Activated CD8-positive, alpha-beta T cell treated with anti-CD3 and anti-CD28 coated beads, Interleukin-2, amount 10 ng/mL, durations not matched to agents 7 days and 5 days (primary cell): Measurements from ENCODE around the gene RPL10. TPM values are rescaled to one million over a fixed set of nuclear protein-coding genes. Genes with fewer than 3 reads are reported as not detected.

Source experiments
- ATAC-seq: fragments of 150-1000 bp; cut with Tn5 transposase; one replicate; pipeline ENCODE4 v1.10.0; 2021; ENCODE audit warnings: moderate library complexity
- CTCF ChIA-PET: fragments of 350-600 bp; sonication (Branson Sonifier 250); formaldehyde crosslinking; loops from one replicate; lab custom pipeline; 2021; ENCODE audit warnings: antibody characterized with exemption; lab: Charles Lee
- POLR2A ChIA-PET: fragments of 350-600 bp; sonication (Branson Sonifier 250); formaldehyde crosslinking; loops from one replicate; lab custom pipeline; 2021; ENCODE audit warnings: antibody characterized with exemption; lab: Charles Lee
- DNase-seq: peaks from one replicate; pipeline ENCODE4 v3.0.0-alpha.2; 2020
- H3K27ac Mint-ChIP-seq: one replicate; pipeline ENCODE4 v1.8.0; 2021; ENCODE audit warnings: mild to moderate bottlenecking, mixed read lengths
- H3K27me3 Mint-ChIP-seq: one replicate; pipeline ENCODE4 v1.8.0; 2021; ENCODE audit warnings: low read depth, mixed read lengths
- H3K36me3 Mint-ChIP-seq: one replicate; pipeline ENCODE4 v1.8.0; 2021; ENCODE audit warnings: low read depth, mixed read lengths
- H3K4me1 Mint-ChIP-seq: one replicate; pipeline ENCODE4 v1.8.0; 2021; ENCODE audit warnings: low read depth, mixed read lengths
- H3K4me3 Mint-ChIP-seq: one replicate; pipeline ENCODE4 v1.8.0; 2021; ENCODE audit warnings: mild to moderate bottlenecking, mixed read lengths
- H3K9me3 Mint-ChIP-seq: one replicate; pipeline ENCODE4 v1.8.0; 2022; ENCODE audit warnings: mixed read lengths; ENCODE audit not compliant: insufficient read depth
- total RNA-seq, 2 experiments: library from RNA; stranded (reverse); gene quantifications; one replicate each; pipeline ENCODE4 v1.2.3, GENCODE V29; 2021

The RPL10 gene
- total RNA-seq = 1,000 to 10,000 TPM; 2,758 to 2,862 TPM

GRCh38 chrX:154397888-154398667, at the start of gene RPL10:
Gene RPL10, plus strand, starts transcription at chrX:154398377. Its CDS starts 143 bp downstream, at chrX:154398520.
- no peaks in the 10 kb centered on the region for H3K27me3 Mint-ChIP-seq
- H3K9me3 Mint-ChIP-seq = no peaks in the 10 kb centered on the region
- ChIA-PET CTCF (interaction anchor here (0.6 to 1.9 kb wide), 10 partner anchors 12 to 144 kb away, joined by 3 to 8 read pairs (median 4); partner anchors contain the start of gene SLC10A3), POLR2A (interaction anchor here (0.7 to 3.5 kb wide), 19 partner anchors 13 to 631 kb away, joined by 3 to 55 read pairs (median 4); partner anchors contain the start of genes ATP6AP1, DNASE1L1 and TAFAZZIN)
- H3K4me1 Mint-ChIP-seq = peaks cover 14% of the 10 kb centered on the region
- H3K36me3 Mint-ChIP-seq = peaks cover 37% of the 10 kb centered on the region
- peak within 1 kb of the TSS; percentile 100 for H3K27ac Mint-ChIP-seq
- ATAC-seq (peak; percentile 78), DNase-seq (peak; percentile 94)
- H3K4me3 Mint-ChIP-seq = peak within 1 kb of the TSS; percentile 90

GRCh38 chrX:154348646-154349358, 49.4 kb upstream of the RPL10 start:
- DNase-seq = no peak
- Mint-ChIP-seq H3K27ac (peak overlapping the region; percentile 49), H3K4me1 (peaks cover 58% of the 10 kb centered on the region), H3K27me3 (no peaks in the 10 kb centered on the region), H3K36me3 (peaks cover 32% of the 10 kb centered on the region), H3K9me3 (no peaks in the 10 kb centered on the region), H3K4me3 (no peak overlapping the region)
- ATAC-seq = no peak
- POLR2A ChIA-PET = interaction anchor here (1.0 to 1.2 kb wide), 2 partner anchors 19 to 138 kb away, joined by 3 to 6 read pairs; partner anchors contain the start of gene UBL4A
- CTCF ChIA-PET = no interaction called here

GRCh38 chrX:154349359-154349935, 48.7 kb upstream of the RPL10 start:
- no peaks in the 10 kb centered on the region for H3K27me3 Mint-ChIP-seq
- no peaks in the 10 kb centered on the region for H3K9me3 Mint-ChIP-seq
- no peak for DNase-seq
- no peak overlapping the region for H3K4me3 Mint-ChIP-seq
- ChIA-PET POLR2A (interaction anchor here (1.0 to 1.2 kb wide), 3 partner anchors 19 to 137 kb away, joined by 3 to 6 read pairs (median 4); partner anchors contain the start of gene UBL4A), CTCF (no interaction called here)
- ATAC-seq = no peak
- peaks cover 33% of the 10 kb centered on the region for H3K36me3 Mint-ChIP-seq
- H3K4me1 Mint-ChIP-seq = peaks cover 65% of the 10 kb centered on the region
- H3K27ac Mint-ChIP-seq = peak overlapping the region; percentile 49

GRCh38 chrX:154349979-154350378, 48.2 kb upstream of the RPL10 start:
- Mint-ChIP-seq H3K9me3 (no peaks in the 10 kb centered on the region), H3K4me1 (peaks cover 66% of the 10 kb centered on the region), H3K4me3 (no peak overlapping the region), H3K27ac (peak overlapping the region; percentile 66), H3K27me3 (no peaks in the 10 kb centered on the region), H3K36me3 (peaks cover 33% of the 10 kb centered on the region)
- DNase-seq (no peak), ATAC-seq (no peak)
- POLR2A ChIA-PET = interaction anchor here (1.0 kb wide), 1 partner anchor 21 kb away, joined by 4 read pairs; no protein-coding TSS in a partner anchor
- CTCF ChIA-PET = no interaction called here

GRCh38 chrX:154350429-154351182, 47.6 kb upstream of the RPL10 start:
- no peak for DNase-seq
- no peak for ATAC-seq
- Mint-ChIP-seq H3K27me3 (no peaks in the 10 kb centered on the region), H3K9me3 (no peaks in the 10 kb centered on the region), H3K27ac (peak overlapping the region; percentile 76), H3K4me3 (no peak overlapping the region), H3K36me3 (peaks cover 35% of the 10 kb centered on the region), H3K4me1 (peaks cover 68% of the 10 kb centered on the region)
- ChIA-PET POLR2A (interaction anchor here (1.0 kb wide), 1 partner anchor 20 kb away, joined by 4 read pairs; no protein-coding TSS in a partner anchor), CTCF (no interaction called here)

GRCh38 chrX:154351183-154352011, 46.8 kb upstream of the RPL10 start:
- ChIA-PET POLR2A (no interaction called here), CTCF (interaction anchor here (1.2 kb wide), 1 partner anchor 23 kb away, joined by 3 read pairs; the partner anchor contains the start of gene FLNA)
- Mint-ChIP-seq H3K27ac (peak overlapping the region; percentile 76), H3K4me3 (peak overlapping the region; percentile 34), H3K36me3 (peaks cover 39% of the 10 kb centered on the region), H3K27me3 (no peaks in the 10 kb centered on the region), H3K9me3 (no peaks in the 10 kb centered on the region), H3K4me1 (peaks cover 72% of the 10 kb centered on the region)
- DNase-seq = peak; percentile 38
- peak; percentile 2 for ATAC-seq

GRCh38 chrX:154352012-154352401, 46.2 kb upstream of the RPL10 start:
- CTCF ChIA-PET = interaction anchor here (1.2 kb wide), 1 partner anchor 22 kb away, joined by 3 read pairs; the partner anchor contains the start of gene FLNA
- peaks cover 74% of the 10 kb centered on the region for H3K4me1 Mint-ChIP-seq
- ATAC-seq (peak; percentile 10), DNase-seq (no peak)
- H3K27me3 Mint-ChIP-seq = no peaks in the 10 kb centered on the region
- peak overlapping the region; percentile 76 for H3K27ac Mint-ChIP-seq
- peak overlapping the region; percentile 34 for H3K4me3 Mint-ChIP-seq
- peaks cover 41% of the 10 kb centered on the region for H3K36me3 Mint-ChIP-seq
- no peaks in the 10 kb centered on the region for H3K9me3 Mint-ChIP-seq
- POLR2A ChIA-PET = no interaction called here

GRCh38 chrX:154352466-154352865, 45.7 kb upstream of the RPL10 start:
- peak overlapping the region; percentile 76 for H3K27ac Mint-ChIP-seq

GRCh38 chrX:154353172-154353843, 44.9 kb upstream of the RPL10 start:
- Mint-ChIP-seq H3K36me3 (peaks cover 39% of the 10 kb centered on the region), H3K9me3 (no peaks in the 10 kb centered on the region), H3K4me3 (no peak overlapping the region), H3K4me1 (peaks cover 69% of the 10 kb centered on the region), H3K27me3 (no peaks in the 10 kb centered on the region), H3K27ac (peak overlapping the region; percentile 39)
- ChIA-PET CTCF (no interaction called here), POLR2A (interaction anchor here (0.9 kb wide), 1 partner anchor 14 kb away, joined by 3 read pairs; no protein-coding TSS in a partner anchor)
- DNase-seq (no peak), ATAC-seq (no peak)

More at GRCh38 chrX:154352466-154352865, 45.7 kb upstream of the RPL10 start:
- POLR2A ChIA-PET = no interaction called here
- Mint-ChIP-seq H3K4me1 (peaks cover 71% of the 10 kb centered on the region), H3K36me3 (peaks cover 40% of the 10 kb centered on the region), H3K4me3 (peak overlapping the region; percentile 22), H3K9me3 (no peaks in the 10 kb centered on the region), H3K27me3 (no peaks in the 10 kb centered on the region)
- DNase-seq = no peak
- no peak for ATAC-seq
- CTCF ChIA-PET = interaction anchor here (1.2 kb wide), 1 partner anchor 22 kb away, joined by 3 read pairs; the partner anchor contains the start of gene FLNA

GRCh38 chrX:154354013-154354412, 44.2 kb upstream of the RPL10 start:
- Mint-ChIP-seq H3K27me3 (no peaks in the 10 kb centered on the region), H3K4me3 (no peak overlapping the region), H3K4me1 (peaks cover 69% of the 10 kb centered on the region), H3K9me3 (no peaks in the 10 kb centered on the region), H3K36me3 (peaks cover 43% of the 10 kb centered on the region), H3K27ac (no peak overlapping the region)
- DNase-seq = no peak
- ChIA-PET CTCF (no interaction called here), POLR2A (interaction anchor here (0.9 kb wide), 1 partner anchor 13 kb away, joined by 3 read pairs; no protein-coding TSS in a partner anchor)
- ATAC-seq = no peak
